NCI-H82 treated with DMSO at 0.1 percent for 48 hours (cell line): ENCODE data around the gene EPB41L4B.

Experiments used
- DNase-seq: peaks from one replicate; lab custom pipeline; 2025; ENCODE audit not compliant: unreplicated experiment; lab: John Stamatoyannopoulos, UW

EPB41L4B gene

GRCh38 chr9:109270971-109271925 lies 49.6 kb downstream of the EPB41L4B start:
- no peak for DNase-seq

DNA sequence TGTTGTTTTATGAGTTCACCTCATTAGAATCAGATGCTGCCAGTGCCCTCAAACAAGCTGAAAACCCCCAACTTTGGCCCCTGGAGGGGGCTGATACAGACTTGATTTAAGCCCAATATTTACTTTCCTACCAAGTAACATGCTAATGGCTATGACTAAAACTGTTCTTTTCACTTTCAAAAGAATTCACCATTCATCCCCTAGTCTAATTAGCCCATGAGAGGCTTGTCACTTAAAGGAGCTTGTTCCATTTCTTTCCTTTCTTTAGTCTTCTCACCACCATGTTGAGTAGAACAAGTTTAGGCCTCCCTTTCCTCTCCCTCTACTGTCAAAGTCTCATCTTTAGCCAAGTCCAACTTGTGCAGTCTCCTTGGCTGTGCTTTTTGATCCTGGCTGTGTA lies 50.4 kb downstream of the EPB41L4B start:
- DNase-seq, result no peak

DNA sequence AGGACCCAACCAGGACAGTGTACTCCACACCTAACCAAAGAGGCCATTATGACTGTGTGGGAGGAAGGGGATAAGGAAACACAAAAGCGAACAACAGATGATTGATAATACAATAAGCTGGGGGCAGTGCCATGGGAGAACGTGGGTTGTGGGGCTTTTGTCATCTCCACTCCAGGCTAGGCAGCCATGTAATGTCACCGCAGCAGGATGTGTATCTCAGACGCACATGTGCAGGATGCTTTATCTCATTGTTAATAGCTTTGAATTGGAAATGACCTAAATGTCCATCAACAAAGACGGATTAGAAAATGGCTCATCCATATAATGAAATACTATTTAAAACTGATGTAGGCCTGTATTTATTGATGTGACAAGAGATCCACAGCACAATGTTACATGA lies 51.0 kb downstream of the EPB41L4B start:
- DNase-seq, result no peak

DNA sequence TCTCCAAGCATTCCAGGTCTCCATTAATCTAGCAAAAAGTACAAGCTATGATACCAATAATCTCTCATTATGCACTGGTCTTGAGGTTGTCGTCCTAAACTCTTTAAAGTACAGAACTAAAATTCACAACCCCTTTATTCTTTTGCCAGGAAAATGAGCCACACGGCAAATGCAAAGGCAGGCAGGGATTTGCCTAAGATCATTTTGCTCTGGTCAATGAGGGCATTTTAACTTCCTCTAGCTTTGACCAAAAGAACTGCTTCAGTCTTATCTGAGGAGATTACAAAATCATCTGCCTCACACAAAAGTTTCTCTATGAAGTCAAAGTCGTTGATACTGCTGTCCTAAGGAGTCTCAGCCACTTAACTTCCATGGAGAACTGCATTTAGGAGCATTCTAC lies 51.8 kb downstream of the EPB41L4B start:
- no peak for DNase-seq

DNA sequence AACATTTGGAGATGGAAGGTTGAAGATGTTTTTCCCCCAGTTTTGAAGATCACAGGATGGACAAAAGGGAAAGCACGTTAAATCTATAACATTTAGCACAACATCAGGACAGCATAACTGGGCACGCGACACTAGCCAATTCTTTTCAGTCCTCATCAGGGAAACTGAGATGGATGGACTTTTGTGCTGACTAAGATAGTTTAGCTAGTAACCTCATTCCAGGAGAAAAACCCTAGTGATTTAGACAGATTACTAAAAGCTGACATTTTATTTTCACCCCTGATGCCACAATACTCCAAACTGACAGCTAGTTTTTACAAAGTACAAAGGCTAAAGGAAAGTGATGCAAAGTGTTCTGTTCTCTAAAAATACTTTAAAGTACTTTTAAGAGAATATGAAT lies 53.3 kb downstream of the EPB41L4B start:
- no peak for DNase-seq

DNA sequence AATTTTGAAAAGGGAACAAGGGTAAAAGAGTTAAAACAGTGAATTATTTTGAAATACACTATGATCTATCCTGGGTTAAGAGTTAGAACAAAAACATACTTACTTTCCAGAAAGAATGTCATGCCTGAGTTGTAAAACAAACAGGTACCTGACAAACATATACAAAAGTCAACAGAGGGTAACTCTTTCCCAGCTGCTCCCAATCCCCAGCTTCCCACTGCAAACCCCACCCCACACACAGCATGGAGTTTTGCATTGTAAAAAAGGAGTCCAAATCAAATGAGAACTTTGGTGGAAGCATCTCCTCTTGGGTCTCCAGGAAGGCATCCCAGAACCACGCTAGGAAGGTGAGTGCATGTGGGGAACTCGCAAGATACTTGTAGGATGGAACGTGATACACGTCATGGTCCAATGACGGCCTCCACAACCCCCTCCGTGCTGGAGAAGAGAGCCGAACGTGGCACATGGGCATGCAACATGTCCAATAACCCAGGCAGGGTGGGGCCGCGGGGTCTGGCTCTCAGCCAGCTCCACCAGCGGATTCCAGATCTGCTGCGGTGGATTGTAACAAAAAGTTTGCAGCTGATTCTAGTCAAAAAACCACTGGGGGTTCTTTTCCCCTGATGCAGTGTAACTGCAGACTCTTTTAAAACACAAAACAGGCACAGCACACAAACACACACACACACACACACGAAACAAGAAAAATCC lies 55.8 kb downstream of the EPB41L4B start:
- DNase-seq, result no peak

GRCh38 chr9:109263358-109263757 lies 57.5 kb downstream of the EPB41L4B start:
- DNase-seq, result no peak

- no peak for DNase-seq
Observed at GRCh38 chr9:109258481-109259302, 62.2 kb downstream of the EPB41L4B start.

- DNase-seq, result no peak
Observed at GRCh38 chr9:109256336-109256735, 64.5 kb downstream of the EPB41L4B start.

- no peak for DNase-seq
Observed at GRCh38 chr9:109255394-109255793, 65.5 kb downstream of the EPB41L4B start.

DNA sequence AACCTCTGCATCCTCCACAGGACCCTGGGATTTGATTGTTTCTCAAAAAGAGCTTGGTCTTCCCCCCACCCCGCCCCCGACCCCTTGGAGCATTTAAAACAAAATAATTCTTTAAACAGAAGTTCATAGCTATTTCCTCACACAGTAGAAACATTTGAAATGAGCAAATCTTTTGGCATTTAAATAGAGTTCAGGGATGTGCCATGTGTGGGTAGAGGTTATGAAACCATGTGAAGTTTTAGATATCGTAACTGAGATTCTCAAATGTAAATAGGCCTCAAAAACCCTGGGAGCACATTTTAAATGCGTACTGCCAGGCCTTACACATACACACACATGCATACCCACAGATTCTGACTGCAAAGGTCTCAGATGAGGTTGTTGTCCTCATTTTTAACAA lies 66.5 kb downstream of the EPB41L4B start:
- no peak for DNase-seq

DNA sequence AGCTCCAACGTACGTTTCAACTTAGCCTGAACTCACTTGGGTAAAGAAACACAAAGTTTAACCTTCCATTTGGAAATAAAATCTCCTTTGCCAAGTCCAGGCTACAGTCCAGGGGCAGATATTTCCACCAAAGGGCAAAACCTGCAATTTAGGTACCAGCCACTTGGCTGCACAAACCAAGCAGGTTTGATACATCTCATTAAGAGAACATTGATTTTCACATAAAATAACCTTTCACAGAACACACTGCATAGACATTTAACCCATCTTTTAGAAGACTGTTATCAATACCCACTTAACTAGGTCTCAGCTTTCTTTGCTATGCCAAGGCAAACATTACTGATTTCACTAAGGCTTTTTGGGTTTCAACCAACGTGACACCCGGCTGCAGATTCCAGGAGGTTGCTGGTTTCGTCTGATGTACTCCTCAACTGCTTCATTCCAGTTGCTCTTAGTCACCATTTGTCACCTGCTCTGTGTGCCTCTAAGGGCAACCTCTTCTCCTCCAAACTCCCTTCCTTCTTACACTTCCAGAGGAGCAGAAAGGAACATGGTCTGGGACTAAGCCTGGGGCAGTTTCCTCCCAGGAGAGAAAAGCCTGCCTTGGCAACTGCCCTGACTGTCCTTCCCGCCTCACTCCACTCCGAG lies 67.1 kb downstream of the EPB41L4B start:
- no peak for DNase-seq

DNA sequence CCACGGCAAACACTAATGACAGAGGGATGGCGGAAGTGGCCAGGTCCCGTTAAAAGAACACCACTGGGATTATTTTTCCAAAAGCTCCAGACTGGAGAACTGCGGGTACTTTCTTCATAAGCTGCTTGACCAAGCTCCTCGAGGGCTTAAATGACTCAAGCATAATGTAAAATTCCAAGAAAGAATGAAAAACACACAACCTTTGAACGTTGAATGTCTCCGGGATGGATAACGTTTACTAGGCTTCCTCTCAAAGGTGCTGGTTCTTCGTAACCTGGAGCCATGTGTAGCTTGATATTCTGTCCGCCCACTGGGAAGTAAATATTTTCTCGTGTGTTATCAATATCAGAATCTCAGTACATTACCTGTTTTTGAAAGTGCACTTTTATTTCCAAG lies 67.6 kb downstream of the EPB41L4B start:
- DNase-seq, result no peak

- DNase-seq, result no peak
Observed at GRCh38 chr9:109252291-109252690, 68.6 kb downstream of the EPB41L4B start.

DNA sequence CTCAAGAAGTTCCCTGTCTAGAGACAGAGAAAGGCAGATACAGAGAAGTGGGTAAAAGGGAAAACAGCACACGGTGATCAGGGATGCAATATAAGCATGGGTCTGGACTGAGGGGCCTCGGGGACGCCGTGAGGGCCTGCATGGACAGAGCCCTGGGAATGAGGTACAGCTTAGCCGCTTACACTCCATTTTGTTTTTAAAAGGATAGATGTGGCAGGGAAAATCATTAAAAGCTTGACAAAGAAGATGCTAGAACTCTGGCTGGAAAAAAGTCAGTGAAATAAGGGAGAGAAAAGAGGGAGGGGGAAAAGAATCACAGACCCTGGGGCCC lies 69.1 kb downstream of the EPB41L4B start:
- DNase-seq, result no peak

DNA sequence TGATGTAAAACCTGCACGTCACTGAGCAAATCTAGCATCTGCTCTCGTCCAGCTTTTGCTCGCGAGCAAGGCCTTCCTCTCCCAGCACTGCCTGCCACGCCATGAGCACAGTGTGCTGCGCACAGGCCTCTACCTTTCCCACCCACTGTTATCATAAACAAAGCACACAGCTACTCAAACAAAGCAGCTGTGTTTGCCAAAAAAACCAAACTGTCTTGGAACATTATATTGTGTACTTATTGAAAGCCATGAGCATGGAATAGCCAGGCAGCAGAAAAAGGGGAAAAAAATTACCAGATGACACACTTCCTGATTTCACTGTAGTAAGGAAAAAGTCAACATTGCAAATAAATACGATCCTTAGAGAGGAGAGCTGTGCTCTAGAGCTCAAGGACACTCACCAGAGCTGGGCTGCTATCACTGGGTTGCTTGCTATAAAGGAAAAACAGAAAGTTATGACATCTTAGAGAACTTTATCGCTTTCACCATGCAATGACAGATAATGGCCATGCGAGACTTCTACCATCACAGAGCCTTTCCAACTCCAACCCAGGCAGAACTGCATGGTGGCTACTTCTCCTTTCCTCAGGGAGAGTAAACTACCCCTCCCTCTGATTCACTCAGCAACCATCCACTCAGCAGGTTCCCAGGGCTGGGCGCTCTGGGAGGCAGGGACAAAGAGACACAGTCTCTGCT lies 69.6 kb downstream of the EPB41L4B start:
- no peak for DNase-seq

DNA sequence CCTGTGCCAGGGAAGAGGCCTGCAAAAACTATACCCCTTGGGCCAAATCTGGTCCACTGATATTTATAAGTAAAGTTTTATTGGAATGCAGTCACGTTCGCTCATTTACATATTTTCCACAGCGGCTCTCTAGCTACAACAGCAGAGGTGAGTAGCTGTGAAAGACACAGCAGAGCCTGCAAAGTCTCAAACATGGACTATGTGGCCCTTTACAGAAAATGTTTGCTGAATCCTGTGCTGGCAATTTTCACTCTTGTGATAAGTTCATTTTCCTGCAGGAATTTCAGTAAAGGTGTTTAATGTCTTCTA lies 70.1 kb downstream of the EPB41L4B start:
- DNase-seq, result no peak

GRCh38 chr9:109250311-109250741 lies 70.5 kb downstream of the EPB41L4B start:
- no peak for DNase-seq

DNA sequence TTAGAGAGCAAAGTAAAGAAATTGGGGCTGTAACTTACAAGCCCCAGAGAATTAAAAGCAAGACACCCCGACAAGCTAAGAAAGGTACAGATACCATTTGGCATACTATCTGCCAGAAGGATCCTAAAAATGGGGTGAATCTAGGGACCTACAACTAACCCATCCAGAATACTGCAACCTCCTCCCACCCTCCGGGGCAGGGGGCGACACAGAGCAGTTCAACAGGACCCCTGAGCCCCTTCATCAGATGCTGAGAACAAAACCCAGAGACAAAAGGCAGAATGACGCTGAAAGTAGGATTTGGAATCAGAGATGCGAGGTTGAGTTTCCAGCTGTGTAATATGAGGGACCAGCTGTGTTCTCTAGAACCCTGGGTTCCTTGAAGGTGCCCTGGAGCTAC lies 71.2 kb downstream of the EPB41L4B start:
- no peak for DNase-seq

DNA sequence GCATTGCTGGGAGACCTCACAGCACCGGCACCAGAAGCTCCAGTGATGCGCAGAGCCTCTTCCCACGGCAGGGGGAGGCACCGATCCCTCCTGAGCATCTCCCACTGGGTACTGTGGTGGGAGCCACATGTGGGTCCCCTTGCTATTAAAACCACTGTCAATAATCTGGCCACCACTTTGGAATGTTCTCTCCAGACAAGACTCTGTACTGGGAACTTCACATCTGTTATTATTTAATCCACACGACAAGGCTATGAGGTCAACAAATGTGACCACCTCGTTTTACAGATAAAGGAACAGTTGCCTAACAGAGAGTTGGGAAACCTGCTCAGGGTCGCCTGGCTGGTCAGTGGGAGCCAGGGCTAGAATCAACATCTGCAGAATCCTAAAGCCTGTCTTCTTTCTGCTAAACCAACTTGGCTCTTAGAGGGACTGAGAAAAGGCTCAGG lies 72.7 kb downstream of the EPB41L4B start:
- DNase-seq, result no peak

GRCh38 chr9:109247228-109247627 lies 73.6 kb downstream of the EPB41L4B start:
- no peak for DNase-seq
